Calu3 (cell line): ENCODE measurements around the gene EIPR1. TPM values are rescaled to one million over a fixed set of nuclear protein-coding genes. Genes with fewer than 3 reads are reported as not detected.

Experiments used
- BruUV-seq: library from RNA; stranded (reverse); fragments of 400-500 nt; replicated peaks from 2 replicates; lab custom pipeline; 2021; lab: Mats Ljungman, UMichigan
- CTCF ChIA-PET: fragments of 300-600 bp; sonication (Branson Sonifier 250); formaldehyde crosslinking; loops from one replicate; lab custom pipeline; 2022; ENCODE audit warnings: antibody characterized with exemption; lab: Charles Lee
- DNase-seq: peaks from one replicate; pipeline ENCODE4 v3.0.0; 2022
- H3K27ac Mint-ChIP-seq: one replicate; pipeline ENCODE4 v1.8.0; 2022; ENCODE audit warnings: mixed read lengths; ENCODE audit not compliant: unreplicated experiment
- H3K27me3 Mint-ChIP-seq: one replicate; pipeline ENCODE4 v1.8.0; 2022; ENCODE audit warnings: mixed read lengths; ENCODE audit not compliant: unreplicated experiment
- H3K36me3 Mint-ChIP-seq: one replicate; pipeline ENCODE4 v1.8.0; 2022; ENCODE audit warnings: mild to moderate bottlenecking, moderate library complexity, mixed read lengths; ENCODE audit not compliant: insufficient read depth, unreplicated experiment
- H3K4me1 Mint-ChIP-seq: one replicate; pipeline ENCODE4 v1.8.0; 2022; ENCODE audit warnings: mild to moderate bottlenecking, low read depth, mixed read lengths; ENCODE audit not compliant: unreplicated experiment
- H3K4me3 Mint-ChIP-seq: one replicate; pipeline ENCODE4 v1.8.0; 2022; ENCODE audit warnings: mild to moderate bottlenecking, low read depth, moderate library complexity, mixed read lengths; ENCODE audit not compliant: unreplicated experiment
- H3K9me3 Mint-ChIP-seq: one replicate; pipeline ENCODE4 v1.8.0; 2022; ENCODE audit warnings: low read depth, mixed read lengths; ENCODE audit not compliant: unreplicated experiment
- CTCF ChIP-seq: fragments of 200-600 bp; IDR thresholded peaks from one replicate; pipeline ENCODE4 v1.8.0; 2022; ENCODE audit warnings: antibody characterized with exemption; ENCODE audit not compliant: unreplicated experiment
- intact Hi-C: fragments of 100-400 bp; cut with micrococcal nuclease; formaldehyde crosslinking; loops from one replicate; pipeline ENCODE4 v1.10.0; 2022; ENCODE audit not compliant: unreplicated experiment
- total RNA-seq: library from RNA; stranded (reverse); gene quantifications from 2 replicates; pipeline ENCODE4 v1.2.3, GENCODE V29; 2022

Gene EIPR1
- total RNA-seq, 1 experiment from 2014 or later: 31.7 TPM

GRCh38 chr2:3392216-3392615 lies 14.6 kb upstream of the EIPR1 start:
- no peak for TF ChIP-seq CTCF
- DNase-seq: no peak
- CTCF ChIA-PET: no interaction called here
- no TSS peak for BruUV-seq
- H3K4me1 Mint-ChIP-seq: no peaks in the 10 kb centered on the region
- intact Hi-C loops: no loop called here
- H3K4me3 Mint-ChIP-seq: no peak overlapping the region
- H3K9me3 Mint-ChIP-seq: peaks cover 8% of the 10 kb centered on the region
- H3K27me3 Mint-ChIP-seq: no peaks in the 10 kb centered on the region
- H3K36me3 Mint-ChIP-seq: peaks cover 16% of the 10 kb centered on the region
- H3K27ac Mint-ChIP-seq: no peak overlapping the region

- no peak overlapping the region for H3K4me3 Mint-ChIP-seq
- peaks cover 10% of the 10 kb centered on the region for H3K36me3 Mint-ChIP-seq
- H3K9me3 Mint-ChIP-seq: peaks cover 2% of the 10 kb centered on the region
- no peaks in the 10 kb centered on the region for H3K4me1 Mint-ChIP-seq
- intact Hi-C loops: no loop called here
- no peak overlapping the region for H3K27ac Mint-ChIP-seq
- no peaks in the 10 kb centered on the region for H3K27me3 Mint-ChIP-seq
- DNase-seq: no peak
- CTCF ChIA-PET: no interaction called here
- no TSS peak for BruUV-seq
- TF ChIP-seq CTCF: no peak
These were observed 12.4 kb upstream of the EIPR1 start for GRCh38 chr2:3390041-3390440.

- BruUV-seq: no TSS peak
- Mint-ChIP-seq H3K4me1 (no peaks in the 10 kb centered on the region), H3K27ac (no peak overlapping the region), H3K36me3 (peaks cover 10% of the 10 kb centered on the region), H3K4me3 (no peak overlapping the region), H3K9me3 (peaks cover 2% of the 10 kb centered on the region), H3K27me3 (no peaks in the 10 kb centered on the region)
- intact Hi-C loops: no loop called here
- TF ChIP-seq CTCF: no peak
- CTCF ChIA-PET: no interaction called here
- DNase-seq: no peak
These were observed 11.6 kb upstream of the EIPR1 start for GRCh38 chr2:3389193-3389592.

- no peaks in the 10 kb centered on the region for H3K4me1 Mint-ChIP-seq
- no peak for DNase-seq
- peaks cover 2% of the 10 kb centered on the region for H3K9me3 Mint-ChIP-seq
- TF ChIP-seq CTCF: no peak
- H3K27me3 Mint-ChIP-seq: no peaks in the 10 kb centered on the region
- CTCF ChIA-PET: no interaction called here
- no TSS peak for BruUV-seq
- no peak overlapping the region for H3K27ac Mint-ChIP-seq
- H3K4me3 Mint-ChIP-seq: no peak overlapping the region
- peaks cover 12% of the 10 kb centered on the region for H3K36me3 Mint-ChIP-seq
- intact Hi-C loops: no loop called here
These were observed 10.8 kb upstream of the EIPR1 start for GRCh38 chr2:3388412-3388738.
